CD4-positive, alpha-beta T cell treated with Interleukin-6 for 4 hours (primary cell): ENCODE measurements around the gene CH25H.
"Not testable (repeated sequence)": the region's sequence is repeated elsewhere in the genome, so short reads cannot be mapped to it uniquely, and the experiment has no call there.

ENCODE experiments used
- DNase-seq: peaks from one replicate; pipeline ENCODE4 v3.0.0-alpha.2; 2020; ENCODE audit warnings: mixed read lengths

CH25H gene

GRCh38 chr10:89191301-89191700 is 15.8 kb downstream of the CH25H start:
- not testable (repeated sequence) for DNase-seq

- DNase-seq: no peak
These were observed 17.8 kb downstream of the CH25H start for GRCh38 chr10:89189211-89189734.

GRCh38 chr10:89185658-89186057 is 21.5 kb downstream of the CH25H start:
- no peak for DNase-seq

DNA sequence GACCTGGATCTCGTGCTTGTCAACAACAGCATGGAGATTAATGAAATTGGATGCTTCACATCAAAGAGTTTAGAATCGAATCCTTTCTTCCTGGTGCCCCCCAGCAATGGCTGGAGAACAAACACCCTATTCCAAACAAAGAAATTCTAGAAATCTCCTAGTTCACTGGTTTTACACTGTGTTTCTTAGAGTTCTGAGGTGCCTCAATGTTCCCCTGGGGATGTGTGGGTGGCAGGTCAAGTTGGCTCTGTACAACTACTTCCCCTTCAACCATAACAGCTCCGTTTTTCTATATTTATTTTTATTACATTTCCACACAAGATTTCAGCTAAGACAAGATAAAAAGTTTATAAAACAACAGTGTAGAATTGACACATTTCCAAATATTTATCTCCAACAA is 22.5 kb downstream of the CH25H start:
- no peak for DNase-seq

- no peak for DNase-seq
These were observed 23.5 kb downstream of the CH25H start for GRCh38 chr10:89183571-89183970.

- DNase-seq: no peak
These were observed 24.2 kb downstream of the CH25H start for GRCh38 chr10:89182894-89183293.

- no peak for DNase-seq
These were observed 31.3 kb downstream of the CH25H start for GRCh38 chr10:89175816-89176215.

- DNase-seq: no peak
These were observed 34.0 kb downstream of the CH25H start for GRCh38 chr10:89173075-89173474.

DNA sequence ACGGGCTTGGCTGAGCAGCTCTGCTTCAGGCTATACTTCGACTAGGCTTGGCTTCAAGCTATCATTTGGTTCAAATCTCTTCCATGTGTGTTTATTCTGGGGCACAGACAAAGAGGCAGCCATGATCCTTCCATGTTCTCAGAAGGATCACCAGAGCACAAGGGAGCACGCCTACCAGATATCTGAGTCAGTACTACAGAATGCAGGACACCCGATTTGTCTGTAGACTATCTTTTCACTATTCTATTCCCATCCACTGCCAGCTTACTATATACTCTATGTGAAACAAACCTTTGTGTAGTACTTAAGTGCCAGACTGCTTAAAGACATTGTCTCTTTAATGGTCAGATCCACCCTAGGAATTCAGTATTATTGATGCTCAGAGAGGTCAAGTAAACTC is 35.1 kb downstream of the CH25H start:
- no peak for DNase-seq

DNA sequence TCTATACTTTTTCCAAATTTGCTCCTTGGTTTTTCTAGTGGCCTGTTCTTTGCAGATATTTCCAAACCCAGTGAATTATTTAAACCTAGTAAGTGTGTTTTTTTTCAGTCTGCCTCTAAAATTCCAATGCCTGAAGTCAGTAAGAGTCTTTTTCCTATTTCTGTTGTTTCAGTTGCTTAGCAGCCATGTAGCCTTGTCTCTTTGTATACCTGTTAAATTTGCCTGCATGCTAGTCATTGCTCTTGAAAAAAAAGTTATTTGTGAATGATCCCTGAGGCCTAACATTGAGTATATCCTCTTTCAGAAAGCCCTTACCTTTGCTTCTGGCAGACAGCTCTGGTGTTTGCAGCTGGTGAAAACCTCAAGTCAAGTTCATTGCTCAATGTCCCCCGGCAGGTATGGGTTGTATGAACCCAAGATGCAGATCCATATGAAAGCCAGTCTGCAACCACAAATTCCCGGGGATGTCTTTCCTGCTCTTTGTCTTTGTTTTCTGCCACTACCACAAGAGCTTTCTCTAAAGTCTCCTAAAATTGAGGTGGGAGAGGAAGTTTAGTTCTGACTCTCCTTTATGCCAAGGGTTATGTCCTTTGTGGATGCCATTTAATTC is 35.7 kb downstream of the CH25H start:
- no peak for DNase-seq

DNA sequence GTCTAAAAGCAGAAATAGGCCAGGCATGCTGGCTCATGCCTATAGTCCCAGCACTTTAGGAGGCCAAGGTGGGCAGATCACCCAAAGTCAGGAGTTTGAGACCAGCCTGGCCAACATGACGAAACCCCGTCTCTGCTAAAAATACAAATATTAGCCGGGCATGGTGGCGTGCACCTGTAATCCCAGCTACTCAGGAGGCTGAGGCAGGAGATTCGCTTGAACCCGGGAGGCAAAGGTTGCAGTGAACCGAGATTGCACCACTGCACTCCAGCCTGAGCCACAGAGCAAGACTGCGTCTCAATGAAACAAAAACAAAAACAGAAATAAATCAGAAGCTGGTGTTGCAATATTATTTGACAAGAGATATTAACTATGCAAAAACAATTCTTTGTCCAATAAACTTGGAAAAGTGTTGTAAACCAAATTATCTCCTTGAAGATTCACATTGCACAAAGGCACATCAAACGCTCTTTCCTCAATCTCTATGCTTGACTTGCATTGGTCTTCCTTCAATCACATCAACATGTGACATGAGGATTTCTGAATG is 38.7 kb downstream of the CH25H start:
- not testable (repeated sequence) for DNase-seq

DNA sequence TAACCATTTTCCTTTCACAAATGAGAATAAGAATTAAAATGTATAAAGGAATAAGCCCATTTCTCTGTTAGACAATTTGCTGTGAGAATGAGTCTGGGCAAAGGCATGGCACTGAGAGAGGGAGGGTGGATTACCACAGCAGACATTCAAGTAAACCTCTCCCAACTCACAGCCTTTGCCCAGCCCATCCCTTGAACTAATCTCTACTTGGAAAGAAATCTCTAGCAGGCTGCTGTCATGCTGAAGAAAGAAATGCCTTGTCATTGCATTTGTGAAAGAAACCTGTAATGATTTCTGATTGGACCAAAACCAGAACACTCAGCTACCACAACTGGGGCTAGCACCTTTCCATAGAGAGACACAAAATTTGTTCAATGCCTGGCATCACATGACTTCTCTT is 39.2 kb downstream of the CH25H start:
- no peak for DNase-seq

DNA sequence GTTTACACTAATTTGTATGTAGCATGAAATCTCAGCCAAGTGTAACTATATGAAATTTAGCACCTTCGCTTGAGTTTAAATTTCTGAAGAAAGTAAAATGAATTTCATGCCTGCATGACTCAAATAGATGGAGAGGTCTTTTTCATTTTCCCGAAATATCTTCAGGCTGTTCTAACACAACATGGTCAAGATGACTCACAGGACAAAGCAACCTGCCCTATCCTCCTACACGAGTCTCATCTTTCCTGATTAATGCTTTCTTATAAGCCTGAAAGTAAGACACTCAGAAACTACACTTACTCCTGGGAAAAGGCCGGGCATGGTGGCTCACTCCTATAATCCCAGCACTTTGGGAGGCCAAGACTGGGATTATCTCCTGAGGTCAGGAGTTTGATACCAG is 41.2 kb downstream of the CH25H start:
- no peak for DNase-seq

DNA sequence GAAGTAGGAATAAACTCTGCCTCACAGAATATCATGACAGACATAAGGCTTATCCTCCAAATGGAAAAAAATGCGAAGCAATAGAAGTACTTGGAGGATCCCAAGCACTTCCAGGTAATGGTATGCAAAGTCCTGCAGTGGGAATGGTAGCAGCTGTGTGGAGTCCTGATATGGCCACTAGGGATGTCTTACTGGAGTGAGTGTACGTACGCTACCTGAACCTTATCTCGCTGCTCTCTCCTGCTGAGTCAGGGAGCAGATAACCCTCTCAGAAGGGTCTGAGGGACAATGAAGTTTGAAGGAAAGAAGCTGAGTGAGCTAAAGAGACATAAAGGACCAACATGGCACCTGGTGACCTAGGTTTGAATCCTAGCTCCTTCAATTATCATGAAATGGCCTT is 42.2 kb downstream of the CH25H start:
- no peak for DNase-seq

DNA sequence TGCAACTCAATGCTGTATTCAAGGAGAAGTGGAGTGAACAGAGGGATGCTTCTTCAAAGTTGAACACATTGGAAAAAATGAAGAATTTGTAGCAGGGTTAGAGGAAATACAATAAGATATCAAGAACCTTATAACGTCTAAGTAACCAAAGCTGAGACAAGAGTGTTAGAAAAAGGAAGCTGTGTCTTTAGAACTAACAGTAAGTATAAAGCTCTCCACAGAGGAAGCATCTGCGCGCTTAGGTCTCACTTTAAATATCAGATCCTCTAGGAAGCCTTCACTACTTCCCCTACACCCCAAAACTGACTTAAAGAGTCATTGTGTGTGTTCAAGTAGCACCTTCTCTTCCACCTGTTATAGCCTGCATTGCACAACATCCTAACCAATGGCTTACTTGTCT is 43.0 kb downstream of the CH25H start:
- DNase-seq: no peak

DNA sequence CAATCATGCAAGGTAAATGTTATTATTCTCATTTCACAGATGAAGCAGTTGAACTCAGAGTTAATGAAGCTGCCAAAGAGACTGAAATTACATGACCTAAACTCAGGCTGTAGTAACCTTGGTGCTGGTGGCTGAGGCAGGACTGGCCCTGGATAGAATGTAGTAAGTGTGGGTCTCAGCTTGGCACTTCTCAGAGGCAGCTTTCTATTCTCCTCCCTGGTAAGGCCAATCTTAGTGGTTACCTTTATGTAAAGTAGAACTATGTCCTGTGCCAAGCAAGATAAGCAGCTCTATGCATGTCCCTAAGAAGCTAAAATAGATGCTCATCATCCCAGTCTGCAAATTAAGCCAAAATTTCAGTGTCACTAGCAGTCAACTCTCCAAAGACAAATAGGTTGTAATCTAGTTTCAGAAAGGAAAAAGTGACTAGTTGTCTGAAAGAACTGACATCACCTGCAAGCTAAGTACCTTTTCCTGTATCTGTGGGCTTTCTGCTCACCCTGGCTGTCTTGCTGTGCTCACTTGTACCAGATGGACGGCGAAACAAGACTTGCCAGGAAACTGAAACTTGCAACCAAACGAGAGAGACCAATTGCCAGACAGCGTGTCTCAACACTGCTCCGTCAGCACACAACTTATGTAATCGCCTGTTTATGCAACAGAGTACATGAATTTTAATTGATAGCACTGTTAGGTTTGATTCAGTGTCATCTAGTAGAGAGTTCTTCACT is 43.7 kb downstream of the CH25H start:
- peak; percentile 43 for DNase-seq

DNA sequence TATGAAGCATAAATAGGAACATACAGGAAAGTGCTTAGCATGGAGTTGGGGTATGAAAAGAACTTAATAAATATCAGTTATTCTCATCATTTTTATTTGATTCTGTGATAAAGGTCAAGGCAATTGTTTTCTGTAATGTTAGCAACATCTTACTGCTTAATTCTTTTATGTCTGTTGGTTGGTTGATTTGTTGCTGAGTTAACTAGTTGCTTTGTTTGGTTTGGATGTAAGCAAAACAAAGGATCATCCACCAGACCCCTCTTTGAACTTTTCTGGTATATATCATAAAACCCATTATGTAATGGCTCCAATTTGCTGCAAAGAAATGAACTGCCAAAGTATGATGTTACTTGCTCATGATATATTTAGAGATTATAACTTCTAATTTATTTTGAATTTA is 44.5 kb downstream of the CH25H start:
- no peak for DNase-seq

GRCh38 chr10:89160339-89160738 is 46.8 kb downstream of the CH25H start:
- DNase-seq: no peak

- no peak for DNase-seq
These were observed 47.4 kb downstream of the CH25H start for GRCh38 chr10:89159761-89160160.

DNA sequence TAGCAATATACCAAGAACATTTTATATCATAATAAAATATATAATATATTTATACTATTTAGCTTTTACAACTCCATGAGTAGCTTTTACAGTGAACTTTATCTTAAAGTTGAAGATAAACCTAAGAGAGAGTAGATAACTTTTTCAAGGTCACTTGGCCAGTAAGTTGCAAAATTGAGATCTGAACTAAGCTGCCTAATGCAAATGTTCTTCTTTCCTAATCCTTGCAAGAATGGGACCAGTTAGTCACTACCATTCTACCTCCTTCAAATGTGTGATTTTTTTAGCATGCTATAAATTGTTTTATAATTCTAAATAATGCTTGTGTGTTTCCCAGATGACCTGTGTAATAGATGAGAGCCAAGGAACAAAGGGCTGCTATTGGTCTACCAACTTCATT is 47.8 kb downstream of the CH25H start:
- no peak for DNase-seq

GRCh38 chr10:89158446-89158845 is 48.7 kb downstream of the CH25H start:
- DNase-seq: no peak

DNA sequence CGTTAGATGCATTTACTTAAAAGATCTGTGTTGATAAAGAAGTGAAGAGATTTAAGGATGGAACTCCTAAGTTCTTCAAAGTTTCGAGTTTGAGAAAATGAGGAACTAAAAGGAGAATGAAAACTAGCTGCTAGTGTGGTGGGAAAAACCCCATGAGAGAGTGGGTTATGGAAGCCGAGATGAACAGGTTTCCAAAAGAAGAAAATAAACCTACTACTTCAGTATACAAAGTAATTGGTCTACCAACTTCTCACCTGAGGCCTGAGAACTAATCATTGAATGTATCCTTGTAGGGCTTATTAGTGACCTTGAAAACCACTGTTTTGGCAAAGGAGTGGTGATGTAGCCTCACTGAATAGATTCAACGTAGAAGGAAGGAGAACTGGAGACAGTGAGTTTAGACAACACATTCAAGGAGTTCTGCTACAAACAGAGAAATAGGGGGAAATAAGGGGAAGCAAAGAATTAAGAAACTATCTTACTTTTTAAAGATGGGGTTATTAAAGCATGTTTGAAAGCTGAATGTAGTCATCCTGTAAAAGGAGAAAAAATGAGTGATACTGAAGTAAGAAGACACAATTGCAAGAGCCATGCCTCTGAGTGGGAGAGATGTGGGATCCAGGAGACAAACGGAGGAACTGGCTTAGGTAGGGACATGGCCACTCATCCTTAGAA is 50.8 kb downstream of the CH25H start:
- no peak for DNase-seq
